Stimulated activated CD8-positive, alpha-beta memory T cell treated with anti-CD3 and anti-CD28 coated beads, Interleukin-2, amount 100 ng/mL, for 1 hour (primary cell): Measurements from ENCODE around the gene UPF2.

Experiments
- DNase-seq, 2 donors: peaks; one replicate each; pipeline ENCODE4 v3.0.0-alpha.2; 2020; ENCODE audit warnings: low read depth in 2 of 2

UPF2 gene

GRCh38 chr10:11882646-11883375 lies 159.8 kb downstream of the UPF2 start:
- DNase-seq: no peak

- no peak for DNase-seq
Observed at GRCh38 chr10:11881477-11882417, 160.9 kb downstream of the UPF2 start.

GRCh38 chr10:11881030-11881476 lies 161.6 kb downstream of the UPF2 start:
- DNase-seq: no peak

- no peak for DNase-seq
Observed at GRCh38 chr10:11880151-11881029, 162.2 kb downstream of the UPF2 start.

- no peak for DNase-seq
Observed at GRCh38 chr10:11879387-11880094, 163.1 kb downstream of the UPF2 start.

- no peak for DNase-seq
Observed at GRCh38 chr10:11878776-11879175, 163.8 kb downstream of the UPF2 start.

GRCh38 chr10:11877591-11877905 lies 165.1 kb downstream of the UPF2 start:
- DNase-seq: no peak

- no peak for DNase-seq
Observed at GRCh38 chr10:11876805-11877590, 165.6 kb downstream of the UPF2 start.

- DNase-seq: no peak
Observed at GRCh38 chr10:11876324-11876723, 166.3 kb downstream of the UPF2 start.

GRCh38 chr10:11875494-11876281 lies 166.9 kb downstream of the UPF2 start:
- DNase-seq: no peak

GRCh38 chr10:11874568-11875493 lies 167.8 kb downstream of the UPF2 start:
- peak in 1 of 2 donors; percentile 7 for DNase-seq

GRCh38 chr10:11871466-11871865 lies 171.1 kb downstream of the UPF2 start:
- DNase-seq: no peak

GRCh38 chr10:11870900-11871400 lies 171.7 kb downstream of the UPF2 start:
- no peak for DNase-seq

GRCh38 chr10:11870461-11870780 lies 172.2 kb downstream of the UPF2 start:
- no peak for DNase-seq
